DOHH2 (cell line): ENCODE data around the gene ACSF2.

Source experiments
- H3F3A ChIP-seq: fragments of 200-600 bp; sonication (generic), shearing (Covaris generic); 2 replicates; pipeline ENCODE4 v1.6.0; 2016; ENCODE audit warnings: antibody characterized with exemption, mild to moderate bottlenecking; ENCODE audit not compliant: control insufficient read depth, insufficient read depth
- H3K27ac ChIP-seq: fragments of 200-600 bp; sonication (generic); 2 replicates; pipeline ENCODE4 v1.5.1; 2014; ENCODE audit warnings: low read depth, mild to moderate bottlenecking, low read length, moderate library complexity
- H3K27me3 ChIP-seq: fragments of 200-600 bp; sonication (generic); 2 replicates; pipeline ENCODE4 v1.6.1; 2014; ENCODE audit warnings: mild to moderate bottlenecking, low read length, mixed read lengths; ENCODE audit not compliant: control insufficient read depth
- H3K36me3 ChIP-seq: fragments of 200-600 bp; sonication (generic); 2 replicates; pipeline ENCODE4 v1.6.1; 2014; ENCODE audit warnings: mild to moderate bottlenecking, low read length, moderate library complexity, mixed read lengths; ENCODE audit not compliant: control insufficient read depth
- H3K4me1 ChIP-seq: fragments of 200-600 bp; sonication (generic); 2 replicates; pipeline ENCODE4 v1.6.1; 2014; ENCODE audit warnings: mild to moderate bottlenecking, low read length, mixed read lengths; ENCODE audit not compliant: control insufficient read depth
- H3K4me2 ChIP-seq: fragments of 200-600 bp; sonication (generic); 2 replicates; pipeline ENCODE4 v1.6.0; 2014; ENCODE audit warnings: mild to moderate bottlenecking, low read length, moderate library complexity
- H3K4me3 ChIP-seq: fragments of 200-600 bp; sonication (generic); 2 replicates; pipeline ENCODE4 v1.5.1; 2014; ENCODE audit warnings: mild to moderate bottlenecking, low read length, mixed read lengths
- H3K79me2 ChIP-seq: fragments of 200-600 bp; sonication (generic); 2 replicates; pipeline ENCODE4 v1.6.1; 2014; ENCODE audit warnings: mild to moderate bottlenecking, low read length, mixed read lengths; ENCODE audit not compliant: control insufficient read depth
- H3K9me2 ChIP-seq: fragments of 200-600 bp; sonication (generic); replicated peaks from 2 replicates; pipeline ENCODE4 v1.6.1; 2014; ENCODE audit warnings: mild to moderate bottlenecking, low read length, mixed read lengths; ENCODE audit not compliant: control insufficient read depth
- H3K9me3 ChIP-seq: fragments of 200-600 bp; sonication (generic); 2 replicates; pipeline ENCODE4 v1.6.1; 2014; ENCODE audit warnings: antibody characterized with exemption, low read length, mixed read lengths; ENCODE audit not compliant: control insufficient read depth, insufficient read depth
- H4K20me1 ChIP-seq: fragments of 200-600 bp; sonication (generic); 2 replicates; pipeline ENCODE4 v1.6.0; 2014; ENCODE audit warnings: low read depth, mild to moderate bottlenecking, antibody characterized with exemption, low read length, moderate library complexity; ENCODE audit not compliant: control insufficient read depth, insufficient read depth
- CTCF ChIP-seq: fragments of 200-600 bp; sonication (generic); IDR thresholded peaks from one replicate; pipeline ENCODE4 v1.5.1; 2014; ENCODE audit warnings: antibody characterized with exemption, mild to moderate bottlenecking, low read depth, low read length; ENCODE audit not compliant: poor library complexity, severe bottlenecking
- EZH2phosphoT487 ChIP-seq: fragments of 200-600 bp; sonication (generic); IDR thresholded peaks from 2 replicates; pipeline ENCODE4 v1.6.1; 2017; ENCODE audit warnings: borderline replicate concordance, mild to moderate bottlenecking, antibody characterized with exemption, low read length, moderate library complexity, mixed read lengths

The ACSF2 gene

GRCh38 chr17:50392621-50393020, 33.4 kb upstream of the ACSF2 start:
- Histone ChIP-seq H3K36me3 (peaks cover 92% of the 10 kb centered on the region), H3K9me2 (no peaks in the 10 kb centered on the region), H3K27me3 (no peaks in the 10 kb centered on the region), H4K20me1 (peaks cover 16% of the 10 kb centered on the region), H3F3A (no peaks in the 10 kb centered on the region), H3K4me2 (no peak overlapping the region), H3K9me3 (no peaks in the 10 kb centered on the region), H3K4me3 (no peak overlapping the region), H3K4me1 (peaks cover 22% of the 10 kb centered on the region), H3K27ac (no peak overlapping the region), H3K79me2 (peaks cover 49% of the 10 kb centered on the region)
- TF ChIP-seq CTCF (no peak), EZH2phosphoT487 (no peak)

GRCh38 chr17:50393700-50394099, 32.3 kb upstream of the ACSF2 start:
- TF ChIP-seq EZH2phosphoT487 (no peak), CTCF (no peak)
- H3K4me3 ChIP-seq, result no peak overlapping the region
- H3K4me2 ChIP-seq, result no peak overlapping the region
- peaks cover 16% of the 10 kb centered on the region for H4K20me1 ChIP-seq
- peaks cover 49% of the 10 kb centered on the region for H3K79me2 ChIP-seq
- no peaks in the 10 kb centered on the region for H3K9me2 ChIP-seq
- no peaks in the 10 kb centered on the region for H3F3A ChIP-seq
- peaks cover 81% of the 10 kb centered on the region for H3K36me3 ChIP-seq
- H3K27ac ChIP-seq, result no peak overlapping the region
- H3K9me3 ChIP-seq, result no peaks in the 10 kb centered on the region
- no peaks in the 10 kb centered on the region for H3K27me3 ChIP-seq
- peaks cover 25% of the 10 kb centered on the region for H3K4me1 ChIP-seq

GRCh38 chr17:50394711-50395110, 31.3 kb upstream of the ACSF2 start:
- Histone ChIP-seq H4K20me1 (peaks cover 16% of the 10 kb centered on the region), H3K4me2 (peak overlapping the region; percentile 84; the same call in 1 of the 2 replicates), H3K4me1 (peaks cover 25% of the 10 kb centered on the region), H3K9me2 (no peaks in the 10 kb centered on the region), H3K4me3 (no peak overlapping the region), H3K27me3 (no peaks in the 10 kb centered on the region), H3K27ac (no peak overlapping the region), H3F3A (no peaks in the 10 kb centered on the region), H3K79me2 (peaks cover 45% of the 10 kb centered on the region), H3K36me3 (peaks cover 71% of the 10 kb centered on the region), H3K9me3 (no peaks in the 10 kb centered on the region)
- no peak for TF ChIP-seq CTCF
- no peak for TF ChIP-seq EZH2phosphoT487
